GM18520 (cell line): ENCODE measurements around the gene FBXO31.
A peak's percentile ranks its signal among the peaks of the same experiment; 100 is the strongest.

ENCODE experiments used
- ATAC-seq: cut with Tn5 transposase; IDR thresholded peaks from one replicate; pipeline ENCODE4 v1.9.1; 2021; ENCODE audit not compliant: unreplicated experiment

FBXO31 gene, protein sequence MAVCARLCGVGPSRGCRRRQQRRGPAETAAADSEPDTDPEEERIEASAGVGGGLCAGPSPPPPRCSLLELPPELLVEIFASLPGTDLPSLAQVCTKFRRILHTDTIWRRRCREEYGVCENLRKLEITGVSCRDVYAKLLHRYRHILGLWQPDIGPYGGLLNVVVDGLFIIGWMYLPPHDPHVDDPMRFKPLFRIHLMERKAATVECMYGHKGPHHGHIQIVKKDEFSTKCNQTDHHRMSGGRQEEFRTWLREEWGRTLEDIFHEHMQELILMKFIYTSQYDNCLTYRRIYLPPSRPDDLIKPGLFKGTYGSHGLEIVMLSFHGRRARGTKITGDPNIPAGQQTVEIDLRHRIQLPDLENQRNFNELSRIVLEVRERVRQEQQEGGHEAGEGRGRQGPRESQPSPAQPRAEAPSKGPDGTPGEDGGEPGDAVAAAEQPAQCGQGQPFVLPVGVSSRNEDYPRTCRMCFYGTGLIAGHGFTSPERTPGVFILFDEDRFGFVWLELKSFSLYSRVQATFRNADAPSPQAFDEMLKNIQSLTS

GRCh38 chr16:87383505-87384161, at the start of gene FBXO31:
Gene FBXO31, minus strand, starts transcription at chr16:87383776. Its CDS starts 32 bp downstream, at chr16:87383744.
- ATAC-seq, result peak; percentile 29

- no peak for ATAC-seq
Measured at GRCh38 chr16:87432330-87432915, 48.8 kb upstream of the FBXO31 start.

DNA sequence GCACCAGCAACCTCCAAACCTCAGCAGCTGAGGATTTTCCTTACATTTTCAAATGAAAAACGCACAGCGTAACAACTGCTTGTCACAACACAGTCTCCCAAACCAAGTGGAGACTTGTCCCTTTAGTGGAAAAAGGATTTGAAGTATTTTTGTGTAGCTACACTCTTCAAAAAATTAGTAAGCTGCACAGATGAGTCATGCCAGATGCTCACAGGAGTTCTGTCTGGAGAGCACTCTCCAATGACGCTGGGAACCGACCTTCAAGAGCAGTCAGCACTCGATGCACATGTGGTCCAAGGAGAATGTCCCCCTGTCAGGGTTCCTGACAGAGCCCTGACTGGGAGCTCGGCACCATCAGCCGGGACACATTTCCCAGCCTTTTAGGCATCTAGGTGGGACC, 48.4 kb upstream of the FBXO31 start:
- no peak for ATAC-seq

GRCh38 chr16:87426423-87427215, 43.0 kb upstream of the FBXO31 start:
- no peak for ATAC-seq

DNA sequence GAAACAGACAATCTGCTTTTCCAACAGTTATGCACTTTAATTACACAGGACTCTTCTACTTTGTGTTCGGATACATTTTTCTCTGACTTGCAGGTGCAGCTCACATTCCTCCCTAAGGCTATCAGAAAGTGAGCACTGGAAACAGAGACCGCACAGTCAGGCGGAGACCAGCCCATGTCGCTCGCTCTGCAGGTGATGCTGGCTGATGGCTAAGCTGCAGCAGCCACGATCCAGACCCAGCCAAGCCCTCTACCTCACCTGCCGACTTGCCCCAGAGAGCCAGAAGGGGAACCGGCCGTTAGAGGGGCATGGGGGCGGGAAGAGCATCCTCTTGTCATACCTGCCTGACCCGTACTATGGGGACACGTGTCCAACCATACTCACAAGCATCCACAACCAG, 42.4 kb upstream of the FBXO31 start:
- ATAC-seq, result no peak

DNA sequence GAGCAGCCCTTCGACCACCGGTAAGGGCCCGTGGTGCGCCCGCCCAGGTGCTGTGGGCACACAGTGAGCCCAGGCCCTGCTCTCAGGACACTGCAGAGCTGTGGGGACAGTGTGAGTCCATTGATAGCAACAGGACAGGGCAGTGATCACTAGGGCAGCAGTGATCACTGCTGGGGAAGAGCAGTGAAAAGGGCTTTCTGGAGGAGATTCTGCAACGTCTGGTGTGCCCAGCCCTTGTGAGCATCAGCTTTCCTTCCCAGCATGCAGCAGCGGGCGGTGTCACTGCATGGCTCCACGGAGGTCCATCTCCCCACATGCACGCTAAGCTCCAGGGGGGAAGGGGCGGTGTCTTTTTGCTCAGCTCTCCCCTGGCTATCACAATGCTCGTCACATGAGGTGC, 40.7 kb upstream of the FBXO31 start:
- ATAC-seq, result no peak

DNA sequence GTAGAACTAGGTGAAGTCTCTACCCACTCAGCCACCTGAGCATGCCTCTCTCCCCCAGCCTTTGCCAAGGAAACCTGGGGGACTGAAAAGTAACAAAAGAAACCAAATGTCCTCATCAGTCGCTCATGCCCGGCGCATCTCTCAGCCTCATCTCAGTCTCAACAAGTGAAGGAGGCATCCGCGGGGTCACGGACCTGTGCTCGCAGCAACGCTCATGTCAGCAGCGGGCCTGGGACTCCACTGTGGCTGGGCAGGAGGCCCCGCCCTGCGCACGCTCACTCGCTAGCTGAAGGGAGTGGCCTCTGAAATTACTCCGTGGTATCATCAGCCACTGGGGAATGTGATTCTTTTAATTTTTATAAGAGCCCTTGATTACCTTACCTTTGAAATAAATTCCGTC, 39.9 kb upstream of the FBXO31 start:
- ATAC-seq, result no peak

DNA sequence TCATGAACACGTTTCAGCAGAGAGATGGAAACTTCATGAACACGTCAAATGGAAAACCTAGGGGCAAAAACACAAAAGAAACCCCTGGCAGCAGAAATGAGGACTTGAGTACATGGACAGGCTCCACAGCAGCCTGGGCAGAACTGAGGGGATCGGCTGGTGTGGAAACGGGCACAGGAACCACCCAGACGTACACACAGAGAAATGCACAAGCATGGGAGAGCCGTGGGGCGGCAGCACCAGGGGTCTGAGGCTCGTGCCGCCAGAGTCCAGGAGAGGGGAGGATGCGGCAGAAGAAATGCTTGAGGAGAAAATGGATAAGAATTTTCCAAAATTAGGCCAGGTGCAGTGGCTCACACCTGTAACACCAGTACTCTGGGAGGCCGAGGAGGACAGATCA, 38.5 kb upstream of the FBXO31 start:
- no peak for ATAC-seq

GRCh38 chr16:87421003-87421912, 37.7 kb upstream of the FBXO31 start:
- no peak for ATAC-seq

DNA sequence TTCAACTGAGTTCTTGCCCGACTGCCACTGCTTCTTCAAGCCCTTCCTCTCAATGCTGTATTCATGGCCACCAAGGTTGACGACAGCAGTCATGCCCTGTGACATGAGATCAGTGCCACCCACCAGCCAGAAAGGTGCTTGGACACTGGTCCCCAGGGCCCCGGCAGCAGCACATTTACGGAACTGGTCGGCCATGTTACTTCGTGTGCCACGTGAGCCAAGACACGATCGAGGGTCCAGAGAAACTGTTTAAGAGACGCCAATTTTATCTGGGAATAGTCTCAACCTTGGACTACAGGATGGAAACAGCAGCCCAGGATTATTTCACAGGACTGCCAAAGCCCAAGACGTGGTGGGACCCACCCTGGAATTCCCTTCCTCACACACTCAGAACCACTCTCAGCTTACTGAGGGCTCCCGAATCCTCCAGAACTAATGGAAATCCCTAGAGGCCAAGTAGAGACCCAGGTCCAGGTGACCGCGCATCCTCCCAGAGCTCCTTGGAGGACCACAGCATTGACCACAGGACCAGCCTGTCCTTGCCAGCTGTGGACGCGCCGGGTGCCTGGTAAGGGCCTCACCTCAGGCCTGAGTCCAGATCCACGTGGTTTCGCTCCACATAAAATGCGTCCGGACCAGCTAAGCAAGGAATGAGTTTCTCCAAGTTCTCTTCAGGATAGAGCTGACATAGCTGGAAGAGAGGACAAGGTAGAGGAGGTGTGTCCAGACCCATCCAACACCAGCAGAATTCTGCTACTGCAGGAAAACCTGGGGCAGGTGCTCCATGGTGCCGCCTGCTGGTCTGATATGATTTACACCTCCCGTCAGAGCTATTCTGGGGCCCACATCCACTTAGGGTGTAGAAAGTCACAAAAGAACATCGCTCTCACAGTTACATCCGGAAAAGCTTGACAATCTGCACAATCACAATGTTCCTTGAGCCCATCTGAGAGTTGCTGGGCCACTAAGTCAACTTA, 36.7 kb upstream of the FBXO31 start:
- ATAC-seq, result no peak

- no peak for ATAC-seq
Measured at GRCh38 chr16:87418644-87419043, 35.1 kb upstream of the FBXO31 start.

DNA sequence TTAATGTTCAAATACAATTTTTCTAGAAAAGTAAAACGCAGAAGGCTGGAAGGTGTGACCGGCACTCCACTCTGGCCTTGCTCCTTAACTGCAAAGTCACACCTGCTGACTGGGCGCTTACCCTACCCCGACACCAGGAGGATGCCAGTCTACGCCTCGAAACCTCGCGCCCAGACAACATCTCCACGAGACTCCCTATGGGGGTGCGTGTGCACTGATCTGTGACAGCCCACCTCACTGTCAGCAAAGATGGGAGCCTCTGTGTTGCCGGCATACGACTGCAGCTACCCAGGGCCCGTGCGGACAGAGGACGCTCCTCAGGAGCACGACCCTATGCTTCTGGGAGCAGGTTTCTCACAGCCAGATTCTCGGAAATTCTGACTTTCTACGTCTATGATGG, 34.6 kb upstream of the FBXO31 start:
- ATAC-seq, result no peak

DNA sequence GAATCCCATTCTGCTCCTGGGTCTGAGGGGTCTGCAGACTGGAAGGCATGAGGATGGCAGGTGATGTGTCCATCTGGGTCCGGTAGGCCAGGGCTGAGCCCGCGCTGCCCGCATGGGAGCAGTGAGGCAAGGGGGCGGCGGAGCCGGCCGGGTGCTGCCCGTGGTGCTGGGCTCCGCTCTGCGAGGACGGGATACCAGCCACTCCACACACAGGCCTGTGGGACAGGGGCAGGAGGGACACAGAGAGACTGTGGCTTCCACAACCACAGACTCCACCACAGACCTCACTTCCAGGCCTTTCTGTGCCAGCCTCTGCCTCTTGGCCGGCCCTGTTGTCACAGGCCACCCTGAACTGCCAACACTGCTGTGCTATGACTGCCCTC, 33.9 kb upstream of the FBXO31 start:
- ATAC-seq, result no peak

DNA sequence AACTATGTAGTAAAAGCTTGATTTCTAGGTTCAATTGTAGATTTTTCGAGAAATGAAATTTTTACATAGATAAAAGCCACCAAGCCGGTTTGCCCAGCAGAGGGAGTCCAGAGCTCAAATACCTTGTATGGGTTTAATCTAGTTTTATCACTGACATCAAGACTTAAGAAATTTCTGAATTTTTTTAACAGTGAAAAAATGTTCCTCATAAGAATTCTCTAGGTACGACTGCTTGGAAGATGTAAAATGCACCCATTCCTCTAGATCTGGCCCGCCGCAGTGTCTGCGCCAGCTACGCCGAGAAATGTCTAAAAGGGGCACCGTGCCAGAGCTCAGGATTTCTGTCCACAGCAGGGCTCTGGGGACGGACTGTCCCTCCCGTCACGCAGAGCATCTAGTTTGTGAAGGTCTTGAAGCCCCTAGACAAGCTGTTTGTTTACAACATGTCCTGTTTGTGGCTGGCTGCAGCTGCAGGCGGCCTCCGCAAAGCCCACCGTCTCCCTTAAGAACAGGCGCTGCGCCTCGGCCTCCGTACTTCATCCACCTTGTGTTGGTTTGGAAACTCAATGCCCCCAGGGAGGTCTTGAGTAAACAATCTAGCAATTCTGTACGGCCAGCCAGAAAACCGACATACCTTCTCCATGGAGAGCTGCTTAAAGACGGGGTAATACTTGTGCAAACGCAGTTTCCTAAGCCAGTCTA, 33.4 kb upstream of the FBXO31 start:
- ATAC-seq, result no peak

GRCh38 chr16:87415441-87415840, 31.9 kb upstream of the FBXO31 start:
- no peak for ATAC-seq

- no peak for ATAC-seq
Measured at GRCh38 chr16:87414251-87414680, 30.7 kb upstream of the FBXO31 start.

DNA sequence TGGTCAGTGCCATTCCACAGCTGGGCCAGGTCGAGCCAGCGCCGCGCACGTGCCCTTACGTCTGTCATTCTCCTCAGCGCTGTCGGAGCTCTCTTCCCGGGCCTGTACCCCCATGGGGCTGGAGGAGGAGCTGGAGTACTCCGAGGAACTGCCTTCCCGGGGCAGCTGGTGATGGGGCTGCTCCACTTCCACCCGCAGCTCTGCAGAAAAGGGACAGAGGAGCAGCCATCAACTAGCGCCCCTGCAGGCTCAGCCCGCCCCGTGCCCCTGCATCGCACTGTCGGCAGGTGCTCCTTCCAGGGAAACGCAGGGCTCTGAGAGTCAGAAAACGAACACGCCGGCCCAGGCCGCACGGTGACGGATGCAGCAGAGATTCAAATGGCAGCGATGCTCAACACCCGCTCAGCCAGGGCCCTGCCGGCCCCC, 29.4 kb upstream of the FBXO31 start:
- no peak for ATAC-seq

DNA sequence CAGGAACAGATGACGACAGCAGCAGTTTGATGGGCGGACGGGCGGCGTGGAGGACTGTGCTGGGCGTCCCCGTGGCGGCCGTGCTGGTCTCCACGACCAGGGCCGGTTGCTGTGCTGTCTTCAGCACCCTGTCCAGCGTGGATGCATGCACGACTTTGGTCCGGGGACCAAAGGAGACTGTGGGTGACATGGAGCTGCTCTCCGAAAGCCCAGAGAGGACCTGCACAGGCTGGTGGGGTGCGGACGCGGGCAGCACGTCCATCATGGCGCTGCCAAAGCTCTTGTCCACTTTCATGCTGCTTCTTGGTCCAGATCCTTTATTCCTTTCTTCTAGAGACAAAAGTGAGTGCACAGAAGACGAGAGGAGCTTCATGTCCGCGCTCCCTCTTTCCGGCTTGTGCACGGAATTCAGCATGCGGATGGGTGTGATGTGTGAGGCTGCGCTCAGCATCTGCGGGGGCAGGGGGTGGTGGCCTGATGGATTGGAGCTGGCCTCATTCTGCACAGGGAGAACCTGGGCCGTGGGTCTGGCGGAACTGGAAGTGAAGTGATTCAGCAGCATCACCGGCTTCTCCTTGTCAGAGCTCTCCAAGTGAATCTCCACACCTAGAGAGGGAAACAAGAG, 28.9 kb upstream of the FBXO31 start:
- ATAC-seq, result no peak
